Astrocyte (in vitro differentiated cells and primary cell): ENCODE results near the gene RPL18.

Experiments
- CTCF ChIP-seq: IDR thresholded peaks from 2 replicates; pipeline ENCODE4 v1.5.1; 2011; ENCODE audit warnings: low read depth, mild to moderate bottlenecking, inconsistent platforms, low read length, moderate library complexity; ENCODE audit not compliant: insufficient read depth
- EZH2 ChIP-seq: IDR thresholded peaks from 2 replicates; pipeline ENCODE4 v1.6.1; 2012; ENCODE audit warnings: mild to moderate bottlenecking, low read length, inconsistent platforms; ENCODE audit not compliant: insufficient read depth

GRCh38 chr19:48650974-48651682 lies 32.1 kb upstream of the RPL18 start:
- TF ChIP-seq CTCF = no peak
- TF ChIP-seq EZH2 = no peak
